GM04503 (cell line): Measurements from ENCODE around the gene ZNF594.
"Not testable (repeated sequence)": the region's sequence is repeated elsewhere in the genome, so short reads cannot be mapped to it uniquely, and the experiment has no call there.

Source experiments
- DNase-seq: peaks from one replicate; pipeline ENCODE4 v3.0.0-alpha.2; 2012; ENCODE audit warnings: low read depth

Gene ZNF594

GRCh38 chr17:5201011-5201410 lies 9.3 kb upstream of the ZNF594 start:
- no peak for DNase-seq

- DNase-seq = no peak
Observed at GRCh38 chr17:5200360-5200759, 8.7 kb upstream of the ZNF594 start.

- no peak for DNase-seq
Observed at GRCh38 chr17:5198472-5198871, 6.8 kb upstream of the ZNF594 start.

- peak; percentile 44 for DNase-seq
Observed at GRCh38 chr17:5194346-5194745, 2.7 kb upstream of the ZNF594 start.

- DNase-seq = no peak
Observed at GRCh38 chr17:5184288-5184687, 7.4 kb downstream of the ZNF594 start.

- DNase-seq = no peak
Observed at GRCh38 chr17:5183410-5183793, 8.3 kb downstream of the ZNF594 start.

- no peak for DNase-seq
Observed at GRCh38 chr17:5182597-5183409, 8.9 kb downstream of the ZNF594 start.

GRCh38 chr17:5181509-5182305 lies 10.0 kb downstream of the ZNF594 start:
- no peak for DNase-seq

GRCh38 chr17:5179003-5179402 lies 12.7 kb downstream of the ZNF594 start:
- no peak for DNase-seq

- not testable (repeated sequence) for DNase-seq
Observed at GRCh38 chr17:5175027-5175426, 16.6 kb downstream of the ZNF594 start.

GRCh38 chr17:5165791-5166564 lies 25.7 kb downstream of the ZNF594 start:
- DNase-seq = peak; percentile 54

GRCh38 chr17:5164436-5164835 lies 27.2 kb downstream of the ZNF594 start:
- DNase-seq = no peak

- DNase-seq = not testable (repeated sequence)
Observed at GRCh38 chr17:5161793-5162192, 29.9 kb downstream of the ZNF594 start.

GRCh38 chr17:5160702-5161101 lies 31.0 kb downstream of the ZNF594 start:
- not testable (repeated sequence) for DNase-seq

- DNase-seq = not testable (repeated sequence)
Observed at GRCh38 chr17:5146122-5146521, 45.5 kb downstream of the ZNF594 start.

GRCh38 chr17:5142877-5143276 lies 48.8 kb downstream of the ZNF594 start:
- DNase-seq = not testable (repeated sequence)

- DNase-seq = no peak
Observed at GRCh38 chr17:5139458-5139732, 52.3 kb downstream of the ZNF594 start.

- no peak for DNase-seq
Observed at GRCh38 chr17:5138616-5139457, 52.8 kb downstream of the ZNF594 start.

- not testable (repeated sequence) for DNase-seq
Observed at GRCh38 chr17:5138198-5138544, 53.5 kb downstream of the ZNF594 start.

GRCh38 chr17:5137511-5138197 lies 54.0 kb downstream of the ZNF594 start:
- not testable (repeated sequence) for DNase-seq
